Activated naive CD8-positive, alpha-beta T cell (primary cell): ENCODE results near the gene SMPX.

ENCODE experiments used
- H3K27ac Mint-ChIP-seq: one replicate; pipeline ENCODE4 v1.8.0; 2021; ENCODE audit warnings: mixed read lengths
- H3K27me3 Mint-ChIP-seq: one replicate; pipeline ENCODE4 v1.8.0; 2021; ENCODE audit warnings: mixed read lengths
- H3K36me3 Mint-ChIP-seq: one replicate; pipeline ENCODE4 v1.8.0; 2021; ENCODE audit warnings: mixed read lengths
- H3K4me1 Mint-ChIP-seq: one replicate; pipeline ENCODE4 v1.8.0; 2021; ENCODE audit warnings: low read depth, mixed read lengths
- H3K4me3 Mint-ChIP-seq: one replicate; pipeline ENCODE4 v1.8.0; 2021; ENCODE audit warnings: mild to moderate bottlenecking, mixed read lengths
- H3K9me3 Mint-ChIP-seq: one replicate; pipeline ENCODE4 v1.8.0; 2021; ENCODE audit warnings: low read depth, mixed read lengths

SMPX gene

GRCh38 chrX:21758488-21758887 lies 572 bp upstream of the SMPX start:
- Mint-ChIP-seq H3K4me1 (no peaks in the 10 kb centered on the region), H3K4me3 (no peak overlapping the region), H3K36me3 (no peaks in the 10 kb centered on the region), H3K27me3 (no peaks in the 10 kb centered on the region), H3K9me3 (no peaks in the 10 kb centered on the region), H3K27ac (no peak overlapping the region)

- no peaks in the 10 kb centered on the region for H3K9me3 Mint-ChIP-seq
- no peak overlapping the region for H3K27ac Mint-ChIP-seq
- no peaks in the 10 kb centered on the region for H3K27me3 Mint-ChIP-seq
- H3K36me3 Mint-ChIP-seq, result no peaks in the 10 kb centered on the region
- H3K4me1 Mint-ChIP-seq, result no peaks in the 10 kb centered on the region
- no peak overlapping the region for H3K4me3 Mint-ChIP-seq
These were observed 959 bp downstream of the SMPX start for GRCh38 chrX:21756785-21757529.

GRCh38 chrX:21749924-21750323 lies 8.0 kb downstream of the SMPX start:
- no peak overlapping the region for H3K4me3 Mint-ChIP-seq
- no peaks in the 10 kb centered on the region for H3K9me3 Mint-ChIP-seq
- H3K27me3 Mint-ChIP-seq, result no peaks in the 10 kb centered on the region
- H3K27ac Mint-ChIP-seq, result no peak overlapping the region
- no peaks in the 10 kb centered on the region for H3K4me1 Mint-ChIP-seq
- no peaks in the 10 kb centered on the region for H3K36me3 Mint-ChIP-seq

GRCh38 chrX:21748235-21748634 lies 9.7 kb downstream of the SMPX start:
- H3K4me1 Mint-ChIP-seq, result no peaks in the 10 kb centered on the region

DNA sequence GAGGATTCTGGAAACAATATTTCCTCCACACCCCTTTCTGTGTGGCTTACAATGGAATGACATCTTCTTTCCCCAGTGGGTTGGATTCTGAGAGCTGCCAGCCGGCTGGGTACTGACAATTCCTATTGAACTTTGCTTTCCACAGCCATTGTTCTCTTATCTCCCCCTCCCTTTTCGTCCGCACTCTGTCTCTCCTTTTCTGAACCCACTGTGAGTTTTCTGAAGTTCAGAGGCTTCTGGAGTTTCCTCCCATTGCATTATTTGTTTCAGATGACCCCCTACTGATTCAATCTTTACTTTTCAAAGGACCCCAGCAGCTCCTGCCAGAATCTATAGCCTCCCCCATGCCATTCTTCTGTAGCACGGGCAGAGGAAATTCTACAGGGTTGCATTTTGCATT lies 10.4 kb downstream of the SMPX start:
- H3K36me3 Mint-ChIP-seq, result no peaks in the 10 kb centered on the region
- H3K4me3 Mint-ChIP-seq, result no peak overlapping the region
- H3K27ac Mint-ChIP-seq, result no peak overlapping the region
- no peaks in the 10 kb centered on the region for H3K9me3 Mint-ChIP-seq
- H3K4me1 Mint-ChIP-seq, result no peaks in the 10 kb centered on the region
- H3K27me3 Mint-ChIP-seq, result no peaks in the 10 kb centered on the region

More at GRCh38 chrX:21748235-21748634, 9.7 kb downstream of the SMPX start:
- Mint-ChIP-seq H3K27me3 (no peaks in the 10 kb centered on the region), H3K27ac (no peak overlapping the region), H3K9me3 (no peaks in the 10 kb centered on the region), H3K36me3 (no peaks in the 10 kb centered on the region), H3K4me3 (no peak overlapping the region)

- no peaks in the 10 kb centered on the region for H3K9me3 Mint-ChIP-seq
- no peaks in the 10 kb centered on the region for H3K36me3 Mint-ChIP-seq
- H3K4me1 Mint-ChIP-seq, result no peaks in the 10 kb centered on the region
- H3K27ac Mint-ChIP-seq, result no peak overlapping the region
- H3K4me3 Mint-ChIP-seq, result no peak overlapping the region
- H3K27me3 Mint-ChIP-seq, result no peaks in the 10 kb centered on the region
These were observed 12.2 kb downstream of the SMPX start for GRCh38 chrX:21745756-21746155.

GRCh38 chrX:21744721-21745120 lies 13.2 kb downstream of the SMPX start:
- no peaks in the 10 kb centered on the region for H3K36me3 Mint-ChIP-seq
- no peaks in the 10 kb centered on the region for H3K27me3 Mint-ChIP-seq
- no peaks in the 10 kb centered on the region for H3K4me1 Mint-ChIP-seq
- no peaks in the 10 kb centered on the region for H3K9me3 Mint-ChIP-seq
- no peak overlapping the region for H3K27ac Mint-ChIP-seq
- H3K4me3 Mint-ChIP-seq, result no peak overlapping the region

DNA sequence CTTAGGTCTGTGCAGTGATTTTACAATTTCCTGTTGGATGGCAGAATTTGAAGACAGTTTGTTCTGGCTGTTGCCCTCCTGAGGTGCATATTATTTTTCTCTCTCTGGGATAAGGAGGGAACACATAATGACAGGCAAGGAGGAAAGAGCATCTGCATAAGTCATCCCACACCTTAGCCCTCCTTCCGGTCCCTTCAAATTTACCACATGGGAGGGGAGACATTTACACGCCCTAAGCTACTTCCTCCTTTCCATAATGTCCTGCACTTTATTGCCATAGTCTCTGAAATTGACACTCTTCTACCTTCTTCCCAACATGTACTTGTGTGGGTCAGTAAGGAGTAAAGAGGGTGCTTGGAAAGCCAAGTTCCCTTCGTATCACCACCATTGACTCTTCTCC lies 13.9 kb downstream of the SMPX start:
- Mint-ChIP-seq H3K4me1 (no peaks in the 10 kb centered on the region), H3K36me3 (no peaks in the 10 kb centered on the region), H3K4me3 (no peak overlapping the region), H3K27me3 (no peaks in the 10 kb centered on the region), H3K9me3 (no peaks in the 10 kb centered on the region), H3K27ac (no peak overlapping the region)

DNA sequence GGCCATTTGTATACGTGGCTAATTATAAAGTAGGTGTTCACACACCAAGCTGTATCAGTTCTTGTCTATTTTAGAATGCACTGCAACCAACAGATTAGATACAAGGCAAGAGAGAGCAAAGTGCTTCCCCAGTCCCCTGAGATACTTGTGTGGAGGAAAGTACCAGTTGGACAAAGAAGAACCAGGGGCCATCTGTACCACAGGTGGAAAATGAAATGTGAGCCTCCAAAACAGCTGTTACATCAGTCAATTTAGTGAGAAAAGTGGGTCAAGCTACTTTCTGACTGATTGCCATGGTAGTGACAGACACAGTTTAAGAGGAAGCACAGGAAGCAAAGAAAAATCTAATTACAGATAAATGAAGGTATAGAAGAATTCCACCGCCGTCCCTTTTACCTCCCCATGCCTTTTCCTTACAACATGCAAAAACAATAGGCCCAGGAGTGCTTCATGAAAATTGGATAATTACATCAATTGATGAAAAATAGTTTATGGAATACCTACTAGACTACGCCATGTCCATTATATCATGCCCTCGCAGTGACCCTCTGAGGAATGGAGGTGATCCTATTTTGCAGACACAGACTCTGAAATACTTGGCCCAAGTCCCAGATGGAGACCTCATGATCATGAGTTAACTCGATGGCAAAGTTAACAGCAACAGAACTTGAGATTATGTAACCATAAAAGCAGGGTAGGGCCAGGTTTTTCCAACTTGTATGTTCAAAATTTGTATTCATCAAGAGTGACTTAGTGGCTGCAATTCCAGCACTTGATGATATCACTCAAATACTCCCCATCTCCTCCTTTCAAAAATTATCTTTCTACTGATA lies 15.8 kb downstream of the SMPX start:
- Mint-ChIP-seq H3K27ac (no peak overlapping the region), H3K4me1 (no peaks in the 10 kb centered on the region), H3K9me3 (no peaks in the 10 kb centered on the region), H3K36me3 (no peaks in the 10 kb centered on the region), H3K27me3 (no peaks in the 10 kb centered on the region), H3K4me3 (no peak overlapping the region)

DNA sequence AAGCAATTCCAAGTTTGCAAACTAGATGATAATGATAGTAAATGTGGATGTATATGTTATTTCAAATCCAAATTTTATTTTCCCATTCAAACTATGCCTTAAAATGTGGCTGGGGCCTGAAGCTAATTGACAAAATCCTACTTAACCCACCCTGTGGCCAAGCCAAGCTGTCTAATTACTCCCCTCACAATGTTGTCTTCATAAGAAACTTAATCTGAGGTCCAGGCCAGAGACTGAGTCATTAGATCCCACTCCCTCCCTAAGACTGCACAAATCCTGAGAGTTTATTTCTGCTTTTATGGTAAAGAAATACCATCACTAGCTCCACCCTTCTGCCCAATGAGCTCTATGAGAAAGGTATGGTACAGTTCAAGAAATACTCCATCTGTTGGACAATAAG lies 16.6 kb downstream of the SMPX start:
- H3K4me3 Mint-ChIP-seq, result no peak overlapping the region
- no peaks in the 10 kb centered on the region for H3K4me1 Mint-ChIP-seq
- no peak overlapping the region for H3K27ac Mint-ChIP-seq
- H3K27me3 Mint-ChIP-seq, result no peaks in the 10 kb centered on the region
- no peaks in the 10 kb centered on the region for H3K36me3 Mint-ChIP-seq
- H3K9me3 Mint-ChIP-seq, result no peaks in the 10 kb centered on the region

DNA sequence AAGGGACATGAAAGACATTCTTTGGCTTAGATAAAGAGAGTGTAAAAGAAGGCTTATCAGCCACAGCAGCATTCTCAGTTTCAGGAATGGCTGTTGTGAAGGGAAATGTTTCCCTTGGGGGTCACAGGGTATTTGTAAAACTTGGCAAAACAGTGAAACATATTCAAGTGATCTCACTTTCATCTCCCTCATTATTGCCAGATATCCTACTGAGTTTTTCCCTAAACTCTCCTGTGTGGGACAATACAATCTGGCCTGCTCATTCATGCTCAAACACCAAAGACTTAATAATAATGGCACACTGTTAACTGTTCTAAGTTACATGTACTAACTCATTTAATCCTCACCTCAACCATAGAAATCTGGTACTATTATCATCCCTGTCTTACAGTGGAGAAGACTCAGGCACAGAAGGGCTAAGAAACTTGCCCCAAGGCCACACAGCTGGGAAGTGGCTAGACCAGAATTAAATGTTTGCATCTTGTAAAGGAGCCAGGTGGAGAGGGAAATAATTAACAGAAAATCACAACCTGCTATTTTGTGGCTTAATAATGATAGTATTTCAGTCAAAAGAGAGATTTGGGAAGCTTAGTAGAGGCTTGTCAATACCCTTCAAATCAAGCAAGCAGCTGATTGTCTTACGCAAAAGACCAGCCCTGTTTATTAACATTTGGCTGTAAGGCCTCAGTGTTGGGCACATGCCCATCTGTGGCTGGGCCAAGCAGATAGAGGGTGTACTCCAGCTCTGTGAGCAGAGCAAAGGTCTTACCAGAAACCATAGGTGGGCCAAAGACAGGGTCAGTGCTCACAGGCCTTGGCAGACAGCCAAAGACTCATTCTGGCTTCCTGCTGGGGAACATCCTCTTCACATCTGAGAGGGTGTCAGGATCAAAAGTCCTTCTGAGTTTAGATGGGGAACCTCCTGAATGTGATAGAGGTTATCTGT lies 17.3 kb downstream of the SMPX start:
- Mint-ChIP-seq H3K27me3 (no peaks in the 10 kb centered on the region), H3K4me3 (no peak overlapping the region), H3K36me3 (no peaks in the 10 kb centered on the region), H3K9me3 (no peaks in the 10 kb centered on the region), H3K4me1 (no peaks in the 10 kb centered on the region), H3K27ac (no peak overlapping the region)

GRCh38 chrX:21738950-21739287 lies 19.0 kb downstream of the SMPX start:
- Mint-ChIP-seq H3K36me3 (no peaks in the 10 kb centered on the region), H3K27ac (no peak overlapping the region), H3K27me3 (no peaks in the 10 kb centered on the region), H3K4me3 (no peak overlapping the region), H3K4me1 (no peaks in the 10 kb centered on the region), H3K9me3 (no peaks in the 10 kb centered on the region)

- H3K27ac Mint-ChIP-seq, result no peak overlapping the region
- H3K4me1 Mint-ChIP-seq, result no peaks in the 10 kb centered on the region
- H3K9me3 Mint-ChIP-seq, result no peaks in the 10 kb centered on the region
- H3K4me3 Mint-ChIP-seq, result no peak overlapping the region
- no peaks in the 10 kb centered on the region for H3K36me3 Mint-ChIP-seq
- H3K27me3 Mint-ChIP-seq, result no peaks in the 10 kb centered on the region
These were observed 19.5 kb downstream of the SMPX start for GRCh38 chrX:21738210-21738949.

- Mint-ChIP-seq H3K4me1 (no peaks in the 10 kb centered on the region), H3K9me3 (no peaks in the 10 kb centered on the region), H3K36me3 (no peaks in the 10 kb centered on the region), H3K27me3 (no peaks in the 10 kb centered on the region), H3K4me3 (no peak overlapping the region), H3K27ac (no peak overlapping the region)
These were observed 22.2 kb downstream of the SMPX start for GRCh38 chrX:21735768-21736127.
